HG02678 (cell line): ENCODE results near the gene PIGH.
"Not testable (repeated sequence)": the region's sequence is repeated elsewhere in the genome, so short reads cannot be mapped to it uniquely, and the experiment has no call there.

Experiments used
- ATAC-seq: cut with Tn5 transposase; IDR thresholded peaks from one replicate; pipeline ENCODE4 v1.9.1; 2021; ENCODE audit warnings: mild to moderate bottlenecking, moderate library complexity; ENCODE audit not compliant: unreplicated experiment

PIGH gene

GRCh38 chr14:67555518-67556090, 44.5 kb downstream of the PIGH start:
- ATAC-seq = no peak

DNA sequence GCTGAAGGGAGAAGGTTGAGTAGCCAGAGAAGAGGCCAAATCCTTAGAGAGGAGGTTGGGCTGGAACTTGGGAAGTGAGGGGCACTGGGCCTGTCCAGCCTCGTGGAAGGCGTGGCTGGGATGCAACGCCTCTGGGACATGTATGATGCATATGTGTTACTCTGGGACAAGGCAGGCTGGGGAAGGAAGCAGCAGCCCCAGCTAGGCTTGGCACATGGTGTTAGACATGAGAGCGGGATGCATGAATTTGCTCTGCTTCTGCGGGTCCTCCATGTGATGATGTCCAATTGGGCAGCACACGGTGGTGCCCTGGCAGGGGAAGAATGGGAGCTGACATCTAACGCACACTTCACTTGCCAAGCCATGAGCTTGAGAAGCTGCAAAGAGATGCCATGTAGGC, 45.7 kb downstream of the PIGH start:
- no peak for ATAC-seq

DNA sequence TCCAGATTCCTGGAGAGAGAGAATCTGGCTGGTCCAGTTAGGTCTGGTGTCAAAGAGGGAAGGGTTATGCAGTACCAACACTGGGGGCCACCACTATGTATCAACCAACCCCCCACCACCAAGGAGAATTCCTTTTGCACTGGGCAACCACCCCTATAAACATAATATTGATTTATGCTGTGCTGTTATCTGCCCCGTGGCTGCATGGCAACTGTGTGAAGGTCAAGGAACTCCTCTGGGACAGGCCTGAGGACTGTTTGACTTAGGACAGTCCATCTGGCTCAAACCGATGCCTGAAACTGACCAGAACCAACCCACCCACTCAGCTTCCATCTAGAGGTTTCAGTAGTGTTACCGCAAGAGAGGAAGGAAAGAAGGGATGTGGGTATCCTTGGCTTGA, 46.5 kb downstream of the PIGH start:
- no peak for ATAC-seq

GRCh38 chr14:67551940-67552339, 48.1 kb downstream of the PIGH start:
- no peak for ATAC-seq

GRCh38 chr14:67551123-67551522, 48.9 kb downstream of the PIGH start:
- ATAC-seq = no peak

DNA sequence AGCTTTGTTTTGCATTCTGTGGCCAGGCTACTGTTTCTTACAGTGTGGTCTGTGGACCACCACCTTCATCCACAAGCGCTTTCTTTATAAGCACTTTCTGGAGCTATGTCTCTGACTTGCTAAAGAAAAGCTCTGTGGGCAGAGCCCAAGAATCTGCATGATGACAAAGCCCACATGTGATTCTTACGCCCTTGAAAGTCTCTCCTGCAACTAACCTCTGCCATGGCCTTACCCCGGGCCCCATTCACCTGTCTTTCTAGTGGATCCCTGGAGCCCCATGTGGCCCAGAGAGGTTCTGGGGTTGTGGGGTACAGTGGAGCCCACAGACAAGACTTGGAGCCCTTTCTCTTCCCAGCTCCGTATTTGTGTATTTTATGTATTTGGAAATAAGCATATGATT, 50.3 kb downstream of the PIGH start:
- ATAC-seq = no peak

- ATAC-seq = no peak
Observed at GRCh38 chr14:67547224-67547780, 52.8 kb downstream of the PIGH start.

- no peak for ATAC-seq
Observed at GRCh38 chr14:67544590-67544989, 55.5 kb downstream of the PIGH start.

- not testable (repeated sequence) for ATAC-seq
Observed at GRCh38 chr14:67542620-67543019, 57.4 kb downstream of the PIGH start.

- no peak for ATAC-seq
Observed at GRCh38 chr14:67541448-67542387, 58.4 kb downstream of the PIGH start.
